HEK293 (cell line): Measurements from ENCODE around the gene RHBDD1.

Experiments used
- CTCF ChIA-PET: fragments of 350-600 bp; formaldehyde crosslinking; extraction: SDS; loops from one replicate; lab custom pipeline; 2021; ENCODE audit warnings: antibody characterized with exemption; lab: Yijun Ruan, JAX
- POLR2A ChIA-PET: fragments of 300-600 bp; formaldehyde crosslinking; extraction: SDS; loops from one replicate; lab custom pipeline; 2020; ENCODE audit warnings: antibody characterized with exemption, inconsistent platforms; lab: Yijun Ruan, JAX
- H3K27ac ChIP-seq: fragments of 200-500 bp; sonication (Bioruptor generic); 2 replicates; pipeline ENCODE4 v1.5.1; 2014; ENCODE audit warnings: low read depth, low read length, control low read depth, inconsistent platforms; ENCODE audit errors: extremely low read depth
- H3K36me3 ChIP-seq, 2 experiments: fragments of 200-500 bp in 1 of 2; sonication (Bioruptor generic) in 1 of 2; 1 replicate in 1 of 2; 2 replicates in 1 of 2; pipeline ENCODE4 v1.5.1; 2014 to 2017; ENCODE audit warnings: inconsistent platforms in 2 of 2, low read length in 2 of 2; ENCODE audit not compliant: control insufficient read depth in 2 of 2, insufficient read depth in 1 of 2
- H3K4me1 ChIP-seq: fragments of 200-500 bp; sonication (Bioruptor generic); 2 replicates; pipeline ENCODE4 v1.5.1; 2014; ENCODE audit warnings: mild to moderate bottlenecking, low read length, inconsistent platforms; ENCODE audit not compliant: control insufficient read depth, insufficient read depth
- H3K4me3 ChIP-seq: 2 replicates; pipeline ENCODE4 v1.5.1; 2011; ENCODE audit warnings: low read depth, mild to moderate bottlenecking, control low read depth, low read length, moderate library complexity
- H3K9me3 ChIP-seq: fragments of 200-500 bp; sonication (Bioruptor generic); 2 replicates; pipeline ENCODE4 v1.5.1; 2014; ENCODE audit warnings: low read depth, low read length, inconsistent platforms; ENCODE audit not compliant: control insufficient read depth, insufficient read depth
- BCL11B ChIP-seq: fragments of 450-650 bp; formaldehyde crosslinking; IDR thresholded peaks from 2 replicates; pipeline ENCODE4 v1.5.1; 2016; ENCODE audit warnings: low read depth, missing biosample characterization, missing genetic modification characterization
- HOXC10 ChIP-seq: sonication (generic); formaldehyde crosslinking; IDR thresholded peaks from 2 replicates; pipeline ENCODE4 v1.8.1; 2023; ENCODE audit warnings: mild to moderate bottlenecking, missing genetic modification reagents
- KLF1 ChIP-seq: fragments of 450-650 bp; formaldehyde crosslinking; IDR thresholded peaks from 2 replicates; pipeline ENCODE4 v1.5.1; 2016; ENCODE audit warnings: missing biosample characterization, missing genetic modification characterization
- KLF7 ChIP-seq: fragments of 450-650 bp; formaldehyde crosslinking; IDR thresholded peaks from 2 replicates; pipeline ENCODE4 v1.5.1; 2016; ENCODE audit warnings: missing biosample characterization, missing genetic modification characterization, borderline replicate concordance
- TCF7L2 ChIP-seq: IDR thresholded peaks from 2 replicates; pipeline ENCODE4 v1.6.1; 2011; ENCODE audit warnings: low read depth, mild to moderate bottlenecking, inconsistent platforms, low read length, moderate library complexity, borderline replicate concordance
- TRIM28 ChIP-seq: IDR thresholded peaks from 2 replicates; pipeline ENCODE4 v1.6.1; 2011; ENCODE audit warnings: low read length, control low read depth, borderline replicate concordance
- ZBTB17 ChIP-seq: fragments of 450-650 bp; formaldehyde crosslinking; IDR thresholded peaks from 2 replicates; pipeline ENCODE4 v1.5.1; 2016; ENCODE audit warnings: missing biosample characterization, missing genetic modification characterization
- ZBTB8A ChIP-seq: fragments of 450-650 bp; formaldehyde crosslinking; IDR thresholded peaks from 2 replicates; pipeline ENCODE4 v1.5.1; 2016; ENCODE audit warnings: missing biosample characterization, missing genetic modification characterization
- ZFP37 ChIP-seq: fragments of 450-650 bp; formaldehyde crosslinking; IDR thresholded peaks from 2 replicates; pipeline ENCODE4 v1.5.1; 2016; ENCODE audit warnings: missing biosample characterization, missing genetic modification characterization
- ZFP41 ChIP-seq: fragments of 450-650 bp; formaldehyde crosslinking; IDR thresholded peaks from 2 replicates; pipeline ENCODE4 v1.5.1; 2016; ENCODE audit warnings: missing biosample characterization, missing genetic modification characterization, borderline replicate concordance
- ZNF138 ChIP-seq: fragments of 450-650 bp; formaldehyde crosslinking; IDR thresholded peaks from 2 replicates; pipeline ENCODE4 v1.5.1; 2016; ENCODE audit warnings: missing biosample characterization, missing genetic modification characterization, borderline replicate concordance
- ZNF140 ChIP-seq: fragments of 450-650 bp; formaldehyde crosslinking; IDR thresholded peaks from 2 replicates; pipeline ENCODE4 v1.5.1; 2016; ENCODE audit warnings: missing biosample characterization, missing genetic modification characterization
- ZNF266 ChIP-seq: fragments of 450-650 bp; formaldehyde crosslinking; IDR thresholded peaks from 2 replicates; pipeline ENCODE4 v1.5.1; 2016; ENCODE audit warnings: missing biosample characterization, missing genetic modification characterization, low read depth
- ZNF423 ChIP-seq: fragments of 450-650 bp; formaldehyde crosslinking; IDR thresholded peaks from 2 replicates; pipeline ENCODE4 v1.5.1; 2016; ENCODE audit warnings: missing biosample characterization, missing genetic modification characterization
- ZNF510 ChIP-seq: fragments of 450-650 bp; formaldehyde crosslinking; IDR thresholded peaks from 2 replicates; pipeline ENCODE4 v1.5.1; 2018; ENCODE audit warnings: mild to moderate bottlenecking, missing genetic modification characterization, missing biosample characterization; ENCODE audit not compliant: insufficient replicate concordance
- ZNF518A ChIP-seq: fragments of 450-650 bp; formaldehyde crosslinking; conservative IDR thresholded peaks from 2 replicates; pipeline ENCODE4 v1.5.1; 2016; ENCODE audit warnings: low read depth, missing biosample characterization, missing genetic modification characterization
- ZNF529 ChIP-seq: fragments of 450-650 bp; formaldehyde crosslinking; IDR thresholded peaks from 2 replicates; pipeline ENCODE4 v1.5.1; 2017; ENCODE audit warnings: missing genetic modification characterization, missing biosample characterization; ENCODE audit not compliant: insufficient replicate concordance
- ZNF548 ChIP-seq: fragments of 450-650 bp; formaldehyde crosslinking; IDR thresholded peaks from 2 replicates; pipeline ENCODE4 v1.5.1; 2016; ENCODE audit warnings: missing biosample characterization, missing genetic modification characterization
- ZNF660 ChIP-seq: fragments of 450-650 bp; IDR thresholded peaks from 2 replicates; pipeline ENCODE4 v1.5.1; 2018; ENCODE audit warnings: missing biosample characterization, mild to moderate bottlenecking, missing genetic modification characterization
- ZNF768 ChIP-seq: fragments of 450-650 bp; formaldehyde crosslinking; IDR thresholded peaks from 2 replicates; pipeline ENCODE4 v1.5.1; 2018; ENCODE audit warnings: missing biosample characterization, mild to moderate bottlenecking, missing genetic modification characterization

Gene RHBDD1

GRCh38 chr2:226791487-226792081, 44.3 kb upstream of the RHBDD1 start (continued):
- TF ChIP-seq ZNF518A (tag by site-specific recombination) = no peak
- TF ChIP-seq HOXC10 (CRISPR knock-in tag) = no peak
- no peak for TF ChIP-seq ZNF548 (tag by site-specific recombination)
- no peak for TF ChIP-seq ZNF768
- TF ChIP-seq ZNF423 (tag by site-specific recombination) = no peak
- TF ChIP-seq ZNF138 = no peak
- TF ChIP-seq ZNF660 (tag by site-specific recombination) = no peak

- H3K36me3 ChIP-seq = peaks cover 0 to 22% of the 10 kb centered on the region in 2 experiments; a peak in 1 of 3 replicates
- CTCF ChIA-PET = interaction anchor here (1.2 kb wide), 1 partner anchor 11 kb away, joined by 5 read pairs; no protein-coding TSS in a partner anchor
- H3K9me3 ChIP-seq = no peaks in the 10 kb centered on the region
- TF ChIP-seq KLF1 (no peak), ZNF529 (tag by site-specific recombination) (no peak), KLF7 (tag by site-specific recombination) (no peak), TRIM28 (peak; percentile 21; the same call in 1 of the 2 replicates), ZNF266 (peak; percentile 82; the same call in 1 of the 2 replicates), ZBTB17 (tag by site-specific recombination) (peak; percentile 30; the same call in 1 of the 2 replicates), ZFP41 (tag by site-specific recombination) (no peak), TCF7L2 (no peak), ZNF510 (tag by site-specific recombination) (no peak), ZNF140 (tag by site-specific recombination) (no peak), ZFP37 (tag by site-specific recombination) (no peak), BCL11B (tag by site-specific recombination) (no peak), ZBTB8A (no peak)
- H3K4me3 ChIP-seq = peak overlapping the region; percentile 52
- H3K27ac ChIP-seq = peak overlapping the region; percentile 74
- H3K4me1 ChIP-seq = peaks cover 19% of the 10 kb centered on the region
- POLR2A ChIA-PET = no interaction called here
Observed at GRCh38 chr2:226792155-226792881, 43.5 kb upstream of the RHBDD1 start.
